ENCODE results near the gene GBP2. TPM values are rescaled to one million over a fixed set of nuclear protein-coding genes. Genes with fewer than 3 reads are reported as not detected.

Gene GBP2
- total RNA-seq, 1 experiment from 2014 or later, result 94.3 TPM

GRCh38 chr1:89065079-89065868 is 60.6 kb downstream of the GBP2 start, which contains the start of gene GBP1:
Gene GBP1 (minus strand): TSS chr1:89065208. CDS start chr1:89063234, 1,974 bp downstream.
- DNase-seq (ENCODE audit: low read depth), result peak; percentile 94

GRCh38 chr1:89064632-89065031 is 61.3 kb downstream of the GBP2 start:
- no peak for DNase-seq (ENCODE audit: low read depth)

- no peak for DNase-seq (ENCODE audit: low read depth)
These were observed 62.8 kb downstream of the GBP2 start for GRCh38 chr1:89063094-89063493.

GRCh38 chr1:89060091-89060490 is 65.8 kb downstream of the GBP2 start:
- no peak for DNase-seq (ENCODE audit: low read depth)

Other genes with a start within 250 kb of the GBP2 start
- gene GTF2B, start 234.5 kb downstream of the GBP2 start, total RNA-seq (2014; rRNA removed; shearing (Covaris generic)), result 51.2 and 53.3 TPM in 2 replicates
- 44.4 and 52.2 TPM in 2 replicates for gene KYAT3, start 133.5 kb downstream of the GBP2 start, total RNA-seq (2014; rRNA removed; shearing (Covaris generic))
- 10.6 and 15.9 TPM in 2 replicates for gene RBMXL1, start 133.5 kb downstream of the GBP2 start, total RNA-seq (2014; rRNA removed; shearing (Covaris generic))
- gene GBP3, start 103.2 kb downstream of the GBP2 start, total RNA-seq (2014; rRNA removed; shearing (Covaris generic)), result 88.8 and 89.5 TPM in 2 replicates
- gene GBP1, start 60.9 kb downstream of the GBP2 start, total RNA-seq (2014; rRNA removed; shearing (Covaris generic)), result 135 and 181 TPM in 2 replicates
- not detected in 2 replicates for gene GBP7, start 49.9 kb upstream of the GBP2 start, total RNA-seq (2014; rRNA removed; shearing (Covaris generic))
- gene GBP4, start 72.8 kb upstream of the GBP2 start, total RNA-seq (2014; rRNA removed; shearing (Covaris generic)), result 13.5 and 22.2 TPM in 2 replicates
- gene GBP5, start 146.7 kb upstream of the GBP2 start, total RNA-seq (2014; rRNA removed; shearing (Covaris generic)), result 4.8 and 11.4 TPM in 2 replicates
- 0.22 and 0.57 TPM in 2 replicates for gene GBP6, start 237.9 kb upstream of the GBP2 start, total RNA-seq (2014; rRNA removed; shearing (Covaris generic))